Activated CD4-positive, alpha-beta memory T cell treated with anti-CD3 and anti-CD28 coated beads for 36 hours (primary cell): ENCODE data around the gene NTM. TPM values are rescaled to one million over a fixed set of nuclear protein-coding genes. Genes with fewer than 3 reads are reported as not detected.

Source experiments
- CTCF ChIA-PET: fragments of 350-600 bp; sonication (Branson Sonifier 250); formaldehyde crosslinking; loops from one replicate; lab custom pipeline; 2021; ENCODE audit warnings: antibody characterized with exemption, inconsistent platforms; lab: Charles Lee
- POLR2A ChIA-PET: fragments of 350-600 bp; sonication (Branson Sonifier 250); formaldehyde crosslinking; loops from one replicate; lab custom pipeline; 2021; ENCODE audit warnings: antibody characterized with exemption; lab: Charles Lee
- DNase-seq: peaks from one replicate; pipeline ENCODE4 v3.0.0-alpha.2; 2020
- H3K27ac Mint-ChIP-seq: one replicate; pipeline ENCODE4 v1.8.0; 2021; ENCODE audit warnings: mixed read lengths
- H3K27me3 Mint-ChIP-seq: one replicate; pipeline ENCODE4 v1.8.0; 2021; ENCODE audit warnings: mixed read lengths
- H3K36me3 Mint-ChIP-seq: one replicate; pipeline ENCODE4 v1.8.0; 2021; ENCODE audit warnings: mixed read lengths
- H3K4me1 Mint-ChIP-seq: one replicate; pipeline ENCODE4 v1.8.0; 2021; ENCODE audit warnings: low read depth, mixed read lengths
- H3K4me3 Mint-ChIP-seq: one replicate; pipeline ENCODE4 v1.8.0; 2021; ENCODE audit warnings: mild to moderate bottlenecking, mixed read lengths
- H3K9me3 Mint-ChIP-seq: one replicate; pipeline ENCODE4 v1.8.0; 2021; ENCODE audit warnings: mixed read lengths
- intact Hi-C: fragments of 100-400 bp; cut with micrococcal nuclease; formaldehyde crosslinking; loops from one replicate; pipeline ENCODE4 v1.15.1; 2023
- total RNA-seq, 2 experiments: library from RNA; stranded (reverse); gene quantifications; one replicate each; pipeline ENCODE4 v1.2.3, GENCODE V29; 2021

Gene NTM
- total RNA-seq, 2 experiments from 2014 or later, result not detected

- no peak overlapping the region for H3K27ac Mint-ChIP-seq
- no peak for DNase-seq
- H3K36me3 Mint-ChIP-seq, result no peaks in the 10 kb centered on the region
- CTCF ChIA-PET, result no interaction called here
- intact Hi-C loops, result no loop called here
- H3K9me3 Mint-ChIP-seq, result no peaks in the 10 kb centered on the region
- no peak overlapping the region for H3K4me3 Mint-ChIP-seq
- no peaks in the 10 kb centered on the region for H3K27me3 Mint-ChIP-seq
- H3K4me1 Mint-ChIP-seq, result no peaks in the 10 kb centered on the region
- POLR2A ChIA-PET, result no interaction called here
Observed at GRCh38 chr11:132123449-132123848, 753.0 kb downstream of the NTM start.

- Mint-ChIP-seq H3K4me3 (no peak overlapping the region), H3K36me3 (no peaks in the 10 kb centered on the region), H3K9me3 (no peaks in the 10 kb centered on the region), H3K27me3 (no peaks in the 10 kb centered on the region), H3K27ac (no peak overlapping the region), H3K4me1 (no peaks in the 10 kb centered on the region)
- ChIA-PET POLR2A (no interaction called here), CTCF (no interaction called here)
- intact Hi-C loops, result no loop called here
- DNase-seq, result no peak
Observed at GRCh38 chr11:132123854-132124835, 753.7 kb downstream of the NTM start.

DNA sequence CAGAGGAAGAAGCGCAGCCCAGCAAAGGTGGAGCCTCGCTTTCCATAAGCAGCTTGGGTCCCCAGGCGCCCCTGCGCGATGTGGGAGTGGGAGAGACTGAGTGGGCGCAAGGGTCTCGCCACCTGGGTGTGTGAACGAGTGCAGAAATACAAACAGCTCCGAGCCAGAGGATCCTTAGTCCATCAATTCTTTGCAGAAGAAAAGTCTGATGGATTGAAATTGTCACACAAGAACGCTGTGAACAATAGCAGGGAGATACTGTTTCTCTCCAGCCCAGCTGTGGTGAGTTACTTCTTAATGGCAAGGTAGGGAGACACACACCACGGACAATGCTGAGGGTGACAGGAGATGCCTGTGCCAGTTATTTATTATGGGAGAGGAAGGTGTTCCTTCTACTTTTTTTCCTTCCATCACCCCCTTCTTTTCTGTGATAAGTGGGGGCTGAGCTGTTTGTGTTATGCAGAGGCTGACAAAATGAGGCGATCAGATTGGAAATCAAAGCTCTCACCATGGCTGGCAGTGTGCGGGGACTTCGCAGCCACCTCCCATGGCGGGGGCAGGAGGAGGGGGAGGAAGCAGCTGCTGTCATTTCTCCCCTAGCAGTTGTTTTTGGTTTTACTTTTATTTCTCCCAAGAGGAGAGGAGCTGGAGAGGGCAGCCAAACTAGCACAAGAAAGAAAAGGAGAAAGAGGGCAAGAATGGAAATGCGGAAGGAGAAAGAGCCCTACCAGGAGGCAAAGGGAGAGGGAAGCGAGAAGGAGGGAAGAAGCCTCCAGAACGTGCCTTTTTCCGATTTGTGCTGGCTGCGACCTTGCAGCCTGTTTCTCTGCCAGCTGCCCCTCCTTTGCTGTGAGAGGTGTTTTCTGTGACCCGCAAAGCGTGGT, 755.8 kb downstream of the NTM start:
- no peaks in the 10 kb centered on the region for H3K27me3 Mint-ChIP-seq
- no peaks in the 10 kb centered on the region for H3K36me3 Mint-ChIP-seq
- DNase-seq, result peak; percentile 16
- intact Hi-C loops, result no loop called here
- ChIA-PET CTCF (interaction anchor here (1.0 to 1.5 kb wide), 4 partner anchors 258 to 432 kb away, joined by 3 to 4 read pairs (median 4); no protein-coding TSS in a partner anchor), POLR2A (no interaction called here)
- H3K4me1 Mint-ChIP-seq, result no peaks in the 10 kb centered on the region
- no peak overlapping the region for H3K27ac Mint-ChIP-seq
- no peak overlapping the region for H3K4me3 Mint-ChIP-seq
- no peaks in the 10 kb centered on the region for H3K9me3 Mint-ChIP-seq

- Mint-ChIP-seq H3K9me3 (no peaks in the 10 kb centered on the region), H3K27ac (no peak overlapping the region), H3K36me3 (no peaks in the 10 kb centered on the region), H3K4me1 (no peaks in the 10 kb centered on the region), H3K27me3 (no peaks in the 10 kb centered on the region), H3K4me3 (no peak overlapping the region)
- intact Hi-C loops, result no loop called here
- ChIA-PET CTCF (interaction anchor here (1.0 to 1.5 kb wide), 4 partner anchors 259 to 433 kb away, joined by 3 to 4 read pairs (median 4); no protein-coding TSS in a partner anchor), POLR2A (no interaction called here)
- DNase-seq, result no peak
Observed at GRCh38 chr11:132126973-132127899, 756.8 kb downstream of the NTM start.

DNA sequence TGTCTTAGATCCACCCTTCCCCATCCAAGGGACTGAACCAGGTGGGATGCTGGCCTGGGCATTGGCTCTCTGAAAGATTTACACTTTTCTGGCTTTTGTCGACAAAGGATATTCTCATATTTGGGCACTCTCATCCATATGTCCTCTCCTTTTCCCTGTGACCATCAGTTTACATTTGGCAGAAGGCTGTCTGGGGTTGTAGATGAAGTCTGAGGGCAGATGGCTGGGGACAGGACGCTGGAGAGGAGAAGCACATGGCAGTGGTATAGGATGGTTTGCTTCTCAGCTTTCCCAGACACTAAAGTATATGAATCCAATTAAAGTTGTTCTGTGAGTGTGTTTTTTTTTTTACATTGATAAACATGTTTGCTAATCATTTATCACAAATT, 757.5 kb downstream of the NTM start:
- CTCF ChIA-PET, result no interaction called here
- no peak overlapping the region for H3K27ac Mint-ChIP-seq
- no peaks in the 10 kb centered on the region for H3K36me3 Mint-ChIP-seq
- H3K27me3 Mint-ChIP-seq, result no peaks in the 10 kb centered on the region
- no peak overlapping the region for H3K4me3 Mint-ChIP-seq
- no peak for DNase-seq
- intact Hi-C loops, result no loop called here
- H3K4me1 Mint-ChIP-seq, result no peaks in the 10 kb centered on the region
- POLR2A ChIA-PET, result no interaction called here
- H3K9me3 Mint-ChIP-seq, result no peaks in the 10 kb centered on the region

DNA sequence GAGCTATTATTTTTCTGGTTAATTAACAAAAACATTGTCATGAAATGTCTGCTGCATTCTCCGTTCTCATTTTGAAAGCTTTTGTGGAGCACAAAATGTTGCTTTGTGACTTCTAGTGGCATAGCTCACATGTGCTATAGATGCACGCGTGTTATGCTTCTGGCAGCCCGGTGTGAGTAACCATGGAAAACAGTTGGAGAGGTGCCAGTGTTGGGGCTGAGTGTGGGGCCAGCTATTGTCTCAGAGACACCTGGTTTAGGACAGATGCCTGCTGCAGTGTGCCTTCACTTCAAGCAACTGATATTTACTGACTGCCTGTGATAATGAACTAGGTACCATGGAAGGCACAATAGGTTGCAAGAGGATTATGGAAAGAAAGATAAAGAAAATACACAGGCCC, 760.6 kb downstream of the NTM start:
- Mint-ChIP-seq H3K27me3 (no peaks in the 10 kb centered on the region), H3K36me3 (no peaks in the 10 kb centered on the region), H3K4me3 (no peak overlapping the region), H3K27ac (no peak overlapping the region), H3K9me3 (no peaks in the 10 kb centered on the region), H3K4me1 (no peaks in the 10 kb centered on the region)
- intact Hi-C loops, result no loop called here
- POLR2A ChIA-PET, result no interaction called here
- CTCF ChIA-PET, result no interaction called here
- DNase-seq, result no peak

DNA sequence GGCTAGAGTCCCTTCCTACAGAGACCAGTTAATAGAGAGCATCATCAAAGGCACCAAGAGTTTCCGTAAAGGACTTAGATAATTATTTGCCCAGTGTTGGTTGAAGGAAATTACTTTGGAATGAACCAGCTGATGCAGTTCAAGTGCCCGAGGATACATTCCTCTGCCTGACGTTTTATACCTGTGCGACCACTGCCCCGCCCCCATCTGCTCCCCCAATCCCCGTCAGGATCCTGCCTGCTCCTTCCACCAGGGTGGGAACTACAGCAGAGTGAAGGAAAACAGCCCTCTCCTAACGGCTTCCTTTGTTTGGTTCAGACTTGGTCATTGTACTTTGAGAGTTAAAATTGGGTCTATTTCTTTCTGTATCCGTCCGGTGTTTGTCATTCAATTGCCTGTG, 761.5 kb downstream of the NTM start:
- Mint-ChIP-seq H3K27ac (no peak overlapping the region), H3K4me1 (no peaks in the 10 kb centered on the region), H3K9me3 (no peaks in the 10 kb centered on the region), H3K27me3 (no peaks in the 10 kb centered on the region), H3K4me3 (no peak overlapping the region), H3K36me3 (no peaks in the 10 kb centered on the region)
- intact Hi-C loops, result no loop called here
- ChIA-PET POLR2A (no interaction called here), CTCF (interaction anchor here (0.8 kb wide), 1 partner anchor 231 kb away, joined by 3 read pairs; no protein-coding TSS in a partner anchor)
- DNase-seq, result no peak

DNA sequence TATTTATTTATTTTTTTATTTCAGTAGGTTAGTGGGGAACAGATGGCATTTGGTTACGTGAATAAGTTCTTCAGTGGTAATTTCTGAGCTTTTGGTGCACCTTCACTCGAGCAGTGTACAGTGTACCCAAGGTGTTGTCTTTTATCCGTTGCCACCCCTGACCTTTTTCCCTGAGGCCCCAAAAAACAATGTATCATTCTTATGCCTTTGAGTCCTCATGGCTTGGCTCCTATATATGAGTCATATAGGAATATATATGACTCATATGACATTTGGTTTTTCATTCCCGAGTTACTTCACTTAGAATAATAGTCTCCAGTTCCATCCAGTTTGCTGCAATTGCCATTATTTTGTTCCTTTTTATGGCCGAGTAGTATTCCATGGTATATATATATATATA, 763.9 kb downstream of the NTM start:
- Mint-ChIP-seq H3K4me1 (no peaks in the 10 kb centered on the region), H3K4me3 (no peak overlapping the region), H3K36me3 (no peaks in the 10 kb centered on the region), H3K27me3 (no peaks in the 10 kb centered on the region), H3K27ac (no peak overlapping the region), H3K9me3 (no peaks in the 10 kb centered on the region)
- no peak for DNase-seq
- POLR2A ChIA-PET, result no interaction called here
- CTCF ChIA-PET, result no interaction called here
- intact Hi-C loops, result no loop called here

GRCh38 chr11:132137289-132137980, 767.0 kb downstream of the NTM start:
- Mint-ChIP-seq H3K27ac (no peak overlapping the region), H3K9me3 (no peaks in the 10 kb centered on the region), H3K4me1 (no peaks in the 10 kb centered on the region), H3K4me3 (no peak overlapping the region), H3K27me3 (no peaks in the 10 kb centered on the region), H3K36me3 (no peaks in the 10 kb centered on the region)
- CTCF ChIA-PET, result no interaction called here
- POLR2A ChIA-PET, result no interaction called here
- intact Hi-C loops, result no loop called here
- DNase-seq, result no peak

DNA sequence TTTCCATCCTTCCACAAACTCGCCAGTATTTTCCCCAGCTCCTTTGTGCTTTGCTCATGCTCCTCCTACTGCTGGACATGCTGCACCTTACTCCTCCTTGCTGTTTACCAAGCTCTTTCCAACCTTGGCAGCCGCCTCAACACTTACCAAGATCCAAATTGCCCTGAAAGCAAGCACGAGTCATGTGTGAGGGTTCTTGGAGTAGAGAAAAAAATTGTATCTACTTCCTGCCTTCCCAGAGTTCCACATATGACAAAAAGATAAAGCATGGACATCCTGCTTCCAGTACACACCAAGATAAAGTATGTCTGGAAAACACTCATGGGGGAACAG, 767.5 kb downstream of the NTM start:
- H3K27me3 Mint-ChIP-seq, result no peaks in the 10 kb centered on the region
- POLR2A ChIA-PET, result no interaction called here

DNA sequence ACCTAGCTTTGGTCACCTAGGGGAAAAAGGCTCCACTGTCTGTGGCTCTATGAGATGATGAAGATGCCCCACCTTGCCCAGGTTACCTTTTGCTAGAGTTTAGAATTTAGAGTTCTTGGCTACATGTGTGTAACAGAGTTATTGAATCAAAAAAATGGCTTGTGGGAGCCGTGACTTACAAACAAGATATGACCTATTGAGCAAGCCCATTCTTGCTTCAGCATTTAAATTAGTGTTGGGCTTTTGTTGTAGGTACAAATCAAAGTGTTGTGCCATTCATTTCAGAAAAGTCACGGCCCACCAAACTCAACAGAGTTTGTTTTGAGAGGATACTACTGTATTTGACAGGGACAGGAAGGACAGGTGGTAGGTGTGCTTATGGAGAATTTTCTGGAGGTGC, 768.8 kb downstream of the NTM start:
- ChIA-PET CTCF (no interaction called here), POLR2A (no interaction called here)
- intact Hi-C loops, result no loop called here
- no peak overlapping the region for H3K4me3 Mint-ChIP-seq
- no peaks in the 10 kb centered on the region for H3K36me3 Mint-ChIP-seq
- H3K27ac Mint-ChIP-seq, result no peak overlapping the region
- H3K9me3 Mint-ChIP-seq, result no peaks in the 10 kb centered on the region
- no peak for DNase-seq
- no peaks in the 10 kb centered on the region for H3K4me1 Mint-ChIP-seq
- H3K27me3 Mint-ChIP-seq, result no peaks in the 10 kb centered on the region

More for the DNA sequence above, 767.5 kb downstream of the NTM start:
- H3K27ac Mint-ChIP-seq, result no peak overlapping the region
- no peak for DNase-seq
- no peaks in the 10 kb centered on the region for H3K4me1 Mint-ChIP-seq
- H3K36me3 Mint-ChIP-seq, result no peaks in the 10 kb centered on the region
- CTCF ChIA-PET, result no interaction called here
- intact Hi-C loops, result no loop called here
- no peaks in the 10 kb centered on the region for H3K9me3 Mint-ChIP-seq
- no peak overlapping the region for H3K4me3 Mint-ChIP-seq
